ENCODE measurements around the gene FREY1.
A peak's percentile ranks its signal among the peaks of the same experiment; 100 is the strongest.

FREY1 gene

GRCh38 chr11:45922425-45923082 lies 15.5 kb upstream of the FREY1 start, which contains the start of gene LARGE2 (continued):
- TF ChIP-seq ZNF148 (tag by site-specific recombination; IDR thresholded peaks at IDR 0.05; ENCODE audit: borderline replicate concordance) (no peak), ZNF350 (tag by site-specific recombination; IDR thresholded peaks at IDR 0.05) (no peak), ZBTB17 (tag by site-specific recombination; IDR thresholded peaks at IDR 0.05) (no peak), ZNF174 (tag by site-specific recombination; IDR thresholded peaks at IDR 0.05) (no peak), ZNF274 (IDR thresholded peaks at IDR 0.05; ENCODE audit: low read length) (no peak), ZNF274 (tag by site-specific recombination; IDR thresholded peaks at IDR 0.05; ENCODE audit: borderline replicate concordance) (no peak), HOXD13 (CRISPR knock-in tag; IDR thresholded peaks at IDR 0.05; ENCODE audit: borderline replicate concordance) (no peak), KLF9 (tag by site-specific recombination; IDR thresholded peaks at IDR 0.05; ENCODE audit: low read depth) (peak; percentile 86), MZF1 (tag by site-specific recombination; IDR thresholded peaks at IDR 0.05; ENCODE audit: borderline replicate concordance) (no peak), ZBTB6 (tag by site-specific recombination; IDR thresholded peaks at IDR 0.05) (peak; percentile 41; the same call in 1 of the 2 replicates), KLF17 (tag by site-specific recombination; IDR thresholded peaks at IDR 0.05) (peak; percentile 32; the same call in 1 of the 2 replicates), ZBTB48 (tag by site-specific recombination; IDR thresholded peaks at IDR 0.05) (no peak), INSM2 (tag by site-specific recombination; IDR thresholded peaks at IDR 0.05) (0 out of 2 replicates have a peak, but pooled peaks have one; percentile 16), ZNF701 (tag by site-specific recombination; IDR thresholded peaks at IDR 0.05) (no peak), ZNF645 (tag by site-specific recombination; IDR thresholded peaks at IDR 0.05) (no peak), ZSCAN5A (tag by site-specific recombination; IDR thresholded peaks at IDR 0.05) (no peak), SP2 (tag by site-specific recombination; IDR thresholded peaks at IDR 0.05) (peak; percentile 40; the same call in 1 of the 2 replicates), ZNF560 (tag by site-specific recombination; IDR thresholded peaks at IDR 0.05; ENCODE audit: borderline replicate concordance) (no peak), KLF8 (tag by site-specific recombination; IDR thresholded peaks at IDR 0.05) (peak; percentile 31; the same call in 1 of the 2 replicates), GLIS2 (tag by site-specific recombination; IDR thresholded peaks at IDR 0.05) (peak; percentile 89), ZBTB10 (tag by site-specific recombination; IDR thresholded peaks at IDR 0.05) (peak; percentile 35; the same call in 1 of the 2 replicates), ZNF529 (tag by site-specific recombination; IDR thresholded peaks at IDR 0.05; ENCODE audit: insufficient replicate concordance) (no peak), ZSCAN30 (tag by site-specific recombination; IDR thresholded peaks at IDR 0.05) (peak; percentile 21; the same call in 1 of the 2 replicates), PRDM1 (tag by site-specific recombination; IDR thresholded peaks at IDR 0.05) (no peak), TCF7L2 (IDR thresholded peaks at IDR 0.05; ENCODE audit: borderline replicate concordance, low read depth, low read length) (peak; percentile 4; the same call in 1 of the 2 replicates), KLF10 (tag by site-specific recombination; IDR thresholded peaks at IDR 0.05) (peak; percentile 85)

Data from HEK293 (cell line).